HepG2 (cell line): ENCODE measurements around the gene TPD52L2. TPM values are rescaled to one million over a fixed set of nuclear protein-coding genes. Genes with fewer than 3 reads are reported as not detected.

Experiments used
- BCL6 ChIP-seq: IDR thresholded peaks from 2 replicates; pipeline ENCODE4 v1.6.1; 2016; ENCODE audit warnings: missing genetic modification reagents, missing compliant biosample characterization
- BRF2 ChIP-seq: sonication (generic); formaldehyde crosslinking; IDR thresholded peaks from 2 replicates; pipeline ENCODE4 v1.8.1; 2022; ENCODE audit warnings: mild to moderate bottlenecking, missing genetic modification reagents
- CREB3 ChIP-seq: sonication (generic); formaldehyde crosslinking; IDR thresholded peaks from 2 replicates; pipeline ENCODE4 v1.5.0; 2020; ENCODE audit warnings: missing genetic modification reagents
- NCOA2 ChIP-seq: sonication (generic); formaldehyde crosslinking; IDR thresholded peaks from 2 replicates; pipeline ENCODE4 v1.8.0; 2022; ENCODE audit warnings: inconsistent platforms
- ONECUT2 ChIP-seq: sonication (generic); formaldehyde crosslinking; IDR thresholded peaks from 2 replicates; pipeline ENCODE4 v1.4.0; 2020; ENCODE audit warnings: missing genetic modification reagents
- PATZ1 ChIP-seq: sonication (generic); formaldehyde crosslinking; IDR thresholded peaks from 2 replicates; pipeline ENCODE4 v1.4.0; 2020; ENCODE audit warnings: missing genetic modification reagents
- RBM22 ChIP-seq: fragments of 200-400 bp; formaldehyde crosslinking; optimal IDR thresholded peaks from 2 replicates; pipeline ENCODE3; 2017; ENCODE audit warnings: mild to moderate bottlenecking, low read length, moderate library complexity
- SALL1 ChIP-seq: sonication (generic); formaldehyde crosslinking; IDR thresholded peaks from 2 replicates; pipeline ENCODE4 v1.8.0; 2022; ENCODE audit warnings: mild to moderate bottlenecking, missing genetic modification reagents
- ZBTB33 ChIP-seq: sonication (generic); formaldehyde crosslinking; IDR thresholded peaks from 2 replicates; pipeline ENCODE4 v1.4.0; 2020; ENCODE audit warnings: missing genetic modification reagents
- ZNF362 ChIP-seq: sonication (generic); formaldehyde crosslinking; IDR thresholded peaks from 2 replicates; pipeline ENCODE4 v1.4.0; 2020; ENCODE audit warnings: missing genetic modification reagents, mild to moderate bottlenecking, borderline replicate concordance
- ZNF501 ChIP-seq: sonication (generic); formaldehyde crosslinking; IDR thresholded peaks from 2 replicates; pipeline ENCODE4 v1.5.1; 2020; ENCODE audit warnings: mild to moderate bottlenecking, moderate library complexity, missing genetic modification reagents
- ZNF556 ChIP-seq: sonication (generic); formaldehyde crosslinking; IDR thresholded peaks from 2 replicates; pipeline ENCODE4 v1.4.0; 2020; ENCODE audit warnings: mild to moderate bottlenecking, missing genetic modification reagents, borderline replicate concordance
- ZNF572 ChIP-seq: sonication (generic); formaldehyde crosslinking; IDR thresholded peaks from 2 replicates; pipeline ENCODE4 v1.5.1; 2020; ENCODE audit warnings: mild to moderate bottlenecking, missing genetic modification reagents
- ZSCAN5A ChIP-seq: sonication (generic); formaldehyde crosslinking; IDR thresholded peaks from 2 replicates; pipeline ENCODE4 v1.8.0; 2022; ENCODE audit warnings: mild to moderate bottlenecking, missing genetic modification reagents, borderline replicate concordance
- polyA plus RNA-seq, 8 experiments: library from polyadenylated mRNA; depleted of rRNA in 3 of 8; stranded (reverse) in 7 of 8; unstranded in 1 of 8; fragments of >200 nt; fragmentation: Illumina TruSeq in 4 of 8; extraction: Trizol in 4 of 8; gene quantifications; 2 replicates each; pipeline versions ENCODE4 v1.2.1 to v1.2.3, GENCODE V29; 2011 to 2016; ENCODE audit warnings: low read depth in 4 of 8, missing spikeins in 1 of 8, mixed read lengths in 1 of 8; ENCODE audit not compliant: insufficient read depth in 1 of 8
- total RNA-seq, 5 experiments: library from RNA; depleted of rRNA; stranded (reverse); fragments of >200 nt; fragmentation: Illumina TruSeq; extraction: Trizol; gene quantifications; 2 replicates each; pipeline ENCODE4 v1.2.3, GENCODE V29; 2016; ENCODE audit warnings: low read depth in 1 of 5

TPD52L2 gene
- total and polyA plus RNA-seq, 2 of the 13 experiments (the other 11 are each of a cell fraction or from before 2014, with no cell fraction given), result 156 to 184 TPM

- TF ChIP-seq ZBTB33 (CRISPR knock-in tag) (0 out of 2 replicates have a peak, but pooled peaks have one; percentile 8), CREB3 (CRISPR knock-in tag) (no peak), ZSCAN5A (CRISPR knock-in tag) (no peak), ZNF362 (CRISPR knock-in tag) (0 out of 2 replicates have a peak, but pooled peaks have one; percentile 35), BRF2 (CRISPR knock-in tag) (no peak), ZNF501 (CRISPR knock-in tag) (peak; percentile 56; the same call in 1 of the 2 replicates), RBM22 (no peak), ZNF556 (CRISPR knock-in tag) (no peak), ZNF572 (CRISPR knock-in tag) (peak; percentile 78; the same call in 1 of the 2 replicates), PATZ1 (CRISPR knock-in tag) (peak; percentile 21; the same call in 1 of the 2 replicates), ONECUT2 (CRISPR knock-in tag) (no peak), SALL1 (CRISPR knock-in tag) (peak; percentile 34), NCOA2 (CRISPR knock-in tag) (no peak), BCL6 (CRISPR knock-in tag) (0 out of 2 replicates have a peak, but pooled peaks have one; percentile 6)
Measured at GRCh38 chr20:63855363-63856097, 9.5 kb upstream of the TPD52L2 start (continued).
